Small intestine (tissue), 7 donors: Measurements from ENCODE around the gene POU5F1. TPM values are rescaled to one million over a fixed set of nuclear protein-coding genes. Genes with fewer than 3 reads are reported as not detected.

Experiments
- DNase-seq, 2 donors: peaks; one replicate each; pipeline versions ENCODE4 v3.0.0 to v3.0.0-alpha.2; 2013
- FAIRE-seq: peaks from 2 replicates; lab custom pipeline; 2012; peaks lifted over from hg19 to GRCh38; lab: Jason Lieb, UNC
- H3K27ac ChIP-seq, 3 donors: one replicate each; pipeline ENCODE4 v1.5.1; 2013; ENCODE audit warnings: low read length in 2 of 3, mild to moderate bottlenecking in 2 of 3, control low read depth in 1 of 3, inconsistent platforms in 1 of 3, low read depth in 1 of 3, moderate library complexity in 1 of 3
- H3K27me3 ChIP-seq, 3 donors: one replicate each; pipeline ENCODE4 v1.6.1; 2013; ENCODE audit warnings: low read length in 3 of 3, inconsistent platforms in 1 of 3; ENCODE audit not compliant: control insufficient read depth in 3 of 3, insufficient read depth in 3 of 3
- H3K36me3 ChIP-seq, 3 donors: one replicate each; pipeline ENCODE4 v1.6.1; 2013; ENCODE audit warnings: low read length in 3 of 3, inconsistent platforms in 1 of 3, low read depth in 1 of 3, mild to moderate bottlenecking in 1 of 3, moderate library complexity in 1 of 3; ENCODE audit not compliant: control insufficient read depth in 3 of 3, insufficient read depth in 2 of 3
- H3K4me1 ChIP-seq, 3 donors: one replicate each; pipeline ENCODE4 v1.6.1; 2013; ENCODE audit warnings: low read length in 2 of 3, inconsistent platforms in 1 of 3, low read depth in 1 of 3, mild to moderate bottlenecking in 1 of 3, moderate library complexity in 1 of 3; ENCODE audit not compliant: control insufficient read depth in 3 of 3, insufficient read depth in 2 of 3
- H3K4me3 ChIP-seq, 3 donors: one replicate each; pipeline ENCODE4 v1.5.1; 2013; ENCODE audit warnings: low read length in 3 of 3, control low read depth in 1 of 3, inconsistent platforms in 1 of 3, low read depth in 1 of 3, mild to moderate bottlenecking in 1 of 3, moderate library complexity in 1 of 3
- H3K9me3 ChIP-seq, 2 donors: one replicate each; pipeline ENCODE4 v1.6.1; 2013; ENCODE audit warnings: low read depth in 1 of 2, low read length in 1 of 2; ENCODE audit not compliant: control insufficient read depth in 2 of 2, insufficient read depth in 1 of 2
- WGBS, 3 donors: extraction: QIAGEN DNeasy Blood & Tissue Kit; methylation state at CpG; one replicate each; pipeline ENCODE4 v1.1.7; 2013; 5-methylcytosine and 5-hydroxymethylcytosine counted together
- polyA plus RNA-seq, 4 donors: library from polyadenylated mRNA; stranded (reverse) in 3 of 4; unstranded in 1 of 4; fragments of 200-250 nt in 3 of 4; fragments of 120-200 nt in 1 of 4; gene quantifications; one replicate each; pipeline versions ENCODE4 v1.2.1 to v1.2.3, GENCODE V29; 2013
- donor health status: healthy with polysubstance abuse.
- donor health status: control.
- donor health status: control.
- donor health status: Bipolar disorder and iron deficiency.
- donor health status: healthy.

POU5F1 gene
- polyA plus RNA-seq, 4 donors, result 0.10 to 32.0 (median 18.4) TPM

- peaks cover 0 to 4% of the 10 kb centered on the region in 2 donors for H3K9me3 ChIP-seq
- WGBS, 3 donors, result 46 to 51% (median 48%) methylated on average over 7 to 8 of the region's 8 CpGs
- peak in 1 of 2 donors; percentile 31 for DNase-seq
- H3K27me3 ChIP-seq, result peaks cover 0 to 15% (median 0%) of the 10 kb centered on the region in 3 donors
- H3K4me3 ChIP-seq, result no peak overlapping the region
- FAIRE-seq, result no peak
- H3K4me1 ChIP-seq, result peaks cover 0 to 4% (median 3%) of the 10 kb centered on the region in 3 donors
- no peaks in the 10 kb centered on the region for H3K36me3 ChIP-seq
- H3K27ac ChIP-seq, result no peak overlapping the region
Observed at GRCh38 chr6:31125162-31125561, 45.3 kb downstream of the POU5F1 start.

GRCh38 chr6:31122791-31123706 lies 47.4 kb downstream of the POU5F1 start:
- FAIRE-seq, result no peak
- peak; percentile 56 to 59 for DNase-seq
- no peaks in the 10 kb centered on the region for H3K36me3 ChIP-seq
- peaks cover 0 to 1% (median 0%) of the 10 kb centered on the region in 3 donors for H3K27me3 ChIP-seq
- WGBS, 3 donors, result 27 to 49% (median 41%) methylated on average over 16 of the region's 16 CpGs
- no peak overlapping the region for H3K4me3 ChIP-seq
- H3K27ac ChIP-seq, result no peak overlapping the region
- peaks cover 0 to 4% (median 3%) of the 10 kb centered on the region in 3 donors for H3K4me1 ChIP-seq
- peaks cover 0 to 4% of the 10 kb centered on the region in 2 donors for H3K9me3 ChIP-seq

- peak in 1 of 2 donors; percentile 40 for DNase-seq
- peaks cover 0 to 7% (median 0%) of the 10 kb centered on the region in 3 donors for H3K27me3 ChIP-seq
- no peak overlapping the region for H3K27ac ChIP-seq
- no peak for FAIRE-seq
- 40 to 73% (median 52%) methylated on average over 11 to 12 of the region's 12 CpGs for WGBS, 3 donors
- peaks cover 0 to 4% of the 10 kb centered on the region in 2 donors for H3K9me3 ChIP-seq
- no peaks in the 10 kb centered on the region for H3K36me3 ChIP-seq
- H3K4me1 ChIP-seq, result no peaks in the 10 kb centered on the region
- no peak overlapping the region for H3K4me3 ChIP-seq
Observed at GRCh38 chr6:31121131-31121790, 49.2 kb downstream of the POU5F1 start.

GRCh38 chr6:31120151-31120915 lies 50.1 kb downstream of the POU5F1 start, which contains the start of gene CDSN:
Gene CDSN (minus strand): TSS chr6:31120446. CDS start chr6:31120419, 27 bp downstream.
- Histone ChIP-seq H3K4me3 (no peak within 1 kb of the TSS), H3K27ac (no peak within 1 kb of the TSS), H3K9me3 (no peaks in the 10 kb centered on the region), H3K4me1 (no peaks in the 10 kb centered on the region), H3K36me3 (no peaks in the 10 kb centered on the region), H3K27me3 (peaks cover 0 to 7% (median 0%) of the 10 kb centered on the region in 3 donors)
- DNase-seq (no peak), FAIRE-seq (no peak)
- 83 to 86% (median 85%) methylated on average over 19 to 26 of the region's 26 CpGs for WGBS, 3 donors

GRCh38 chr6:31118178-31118577 lies 52.3 kb downstream of the POU5F1 start:
- Histone ChIP-seq H3K36me3 (no peaks in the 10 kb centered on the region), H3K9me3 (no peaks in the 10 kb centered on the region), H3K27me3 (peaks cover 0 to 7% (median 0%) of the 10 kb centered on the region in 3 donors), H3K27ac (no peak overlapping the region), H3K4me1 (peaks cover 0 to 7% (median 3%) of the 10 kb centered on the region in 3 donors), H3K4me3 (no peak overlapping the region)
- DNase-seq, result no peak
- FAIRE-seq, result no peak
- WGBS, 3 donors, result 77 to 88% (median 78%) methylated on average over 7 of the region's 7 CpGs

- FAIRE-seq (no peak), DNase-seq (no peak)
- H3K4me1 ChIP-seq, result peaks cover 0 to 7% (median 3%) of the 10 kb centered on the region in 3 donors
- no peak overlapping the region for H3K4me3 ChIP-seq
- H3K9me3 ChIP-seq, result no peaks in the 10 kb centered on the region
- H3K27ac ChIP-seq, result no peak overlapping the region
- WGBS, 3 donors, result 80 to 85% (median 83%) methylated on average over 19 of the region's 19 CpGs
- H3K36me3 ChIP-seq, result no peaks in the 10 kb centered on the region
- H3K27me3 ChIP-seq, result peaks cover 0 to 7% (median 0%) of the 10 kb centered on the region in 3 donors
Observed at GRCh38 chr6:31116661-31117385, 53.7 kb downstream of the POU5F1 start.

- 85 to 94% (median 93%) methylated on average over 11 to 12 of the region's 12 CpGs for WGBS, 3 donors
- no peak overlapping the region for H3K27ac ChIP-seq
- DNase-seq (no peak), FAIRE-seq (no peak)
- H3K27me3 ChIP-seq, result peaks cover 0 to 11% (median 0%) of the 10 kb centered on the region in 3 donors
- no peak overlapping the region for H3K4me3 ChIP-seq
- no peaks in the 10 kb centered on the region for H3K9me3 ChIP-seq
- peaks cover 0 to 7% (median 3%) of the 10 kb centered on the region in 3 donors for H3K4me1 ChIP-seq
- no peaks in the 10 kb centered on the region for H3K36me3 ChIP-seq
Observed at GRCh38 chr6:31115941-31116560, 54.4 kb downstream of the POU5F1 start.
